ENCODE data around the gene MAPRE2.
"Not testable (repeated sequence)": the region's sequence is repeated elsewhere in the genome, so short reads cannot be mapped to it uniquely, and the experiment has no call there.

The MAPRE2 gene

DNA sequence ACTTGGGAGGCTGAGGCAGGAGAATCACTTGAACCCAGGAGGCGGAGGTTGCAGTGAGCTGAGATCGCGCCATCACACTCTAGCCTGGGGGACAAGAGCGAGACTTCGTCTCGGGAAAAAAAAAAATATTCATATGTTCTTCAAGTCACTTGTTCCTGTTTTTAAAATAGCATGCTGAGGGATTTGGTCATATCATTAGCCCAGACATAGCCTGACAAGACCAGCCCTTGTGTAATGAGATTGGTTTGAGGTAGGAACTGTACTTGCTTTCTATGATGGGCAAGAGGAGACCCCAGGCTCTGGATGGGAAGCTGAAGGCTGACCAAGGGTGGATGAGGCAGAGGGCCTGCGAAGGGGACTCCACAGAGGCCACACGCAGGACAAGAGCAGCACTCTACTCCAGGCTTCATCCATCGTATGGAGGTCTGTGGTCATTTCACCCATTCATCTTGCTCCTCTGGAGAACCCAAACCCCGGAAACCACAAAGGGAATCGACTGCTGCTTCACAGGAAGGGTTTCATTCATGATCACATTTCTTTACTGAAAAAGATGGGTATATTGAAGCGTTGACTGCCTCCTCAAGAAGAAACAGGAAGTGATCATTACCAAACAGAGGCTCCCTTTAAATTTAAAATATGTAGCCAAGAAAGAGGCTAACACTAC is 112.5 kb downstream of the MAPRE2 start:
- no peak for DNase-seq (ENCODE audit: low spot score)

DNA sequence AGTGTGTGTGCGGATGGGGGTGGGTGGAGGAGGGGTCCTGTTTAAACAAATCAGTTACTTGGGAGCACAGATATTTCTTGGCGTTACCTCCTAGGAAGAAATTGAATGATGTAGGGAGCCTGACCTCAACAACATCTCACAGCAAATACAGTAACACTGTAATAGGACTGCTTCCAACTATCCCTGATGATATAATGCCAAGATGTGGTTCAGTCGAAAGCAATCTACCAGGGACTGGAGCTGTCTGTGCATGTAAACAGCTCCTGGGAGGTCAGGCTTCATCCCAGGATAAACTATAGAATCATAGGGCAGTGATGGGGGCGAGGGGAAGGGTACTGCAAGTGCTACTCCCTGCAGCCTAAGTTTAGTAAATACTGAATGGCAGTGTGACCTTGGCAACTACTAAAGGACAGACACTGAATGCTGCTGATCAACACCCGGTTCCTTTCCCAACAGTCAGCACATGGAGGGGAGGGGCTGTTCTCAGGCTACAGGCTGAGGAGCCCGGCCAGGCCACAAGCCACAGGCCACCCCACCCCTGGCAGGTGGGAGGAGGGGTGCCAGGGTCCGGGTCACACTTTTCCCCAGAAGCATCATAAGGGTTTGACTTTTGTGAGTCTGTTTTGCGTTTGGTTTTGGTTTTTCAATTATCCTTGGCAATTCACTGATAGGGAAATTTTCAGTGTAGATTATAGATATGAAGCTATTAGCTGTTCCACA is 114.3 kb downstream of the MAPRE2 start:
- no peak for DNase-seq (ENCODE audit: low spot score)

DNA sequence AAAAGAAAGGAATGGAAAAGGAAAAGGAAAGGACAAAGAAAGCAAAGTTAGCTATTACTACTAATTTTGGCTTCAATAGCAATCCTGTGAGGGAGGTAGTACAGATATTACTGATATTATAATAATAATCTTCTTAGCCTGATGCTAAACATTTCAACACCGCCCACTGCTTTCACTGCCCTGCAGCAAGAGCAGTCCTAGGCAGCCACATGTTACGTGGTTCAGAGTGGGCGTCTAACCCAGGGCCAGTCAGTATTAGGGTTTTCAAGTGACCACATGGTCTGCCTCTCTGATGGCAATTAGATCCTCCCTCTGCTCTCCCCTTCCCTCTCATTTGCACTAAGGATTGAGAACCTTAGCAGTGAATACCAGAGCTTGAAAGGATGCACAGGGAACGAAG is 116.0 kb downstream of the MAPRE2 start:
- no peak for DNase-seq (ENCODE audit: low spot score)

DNA sequence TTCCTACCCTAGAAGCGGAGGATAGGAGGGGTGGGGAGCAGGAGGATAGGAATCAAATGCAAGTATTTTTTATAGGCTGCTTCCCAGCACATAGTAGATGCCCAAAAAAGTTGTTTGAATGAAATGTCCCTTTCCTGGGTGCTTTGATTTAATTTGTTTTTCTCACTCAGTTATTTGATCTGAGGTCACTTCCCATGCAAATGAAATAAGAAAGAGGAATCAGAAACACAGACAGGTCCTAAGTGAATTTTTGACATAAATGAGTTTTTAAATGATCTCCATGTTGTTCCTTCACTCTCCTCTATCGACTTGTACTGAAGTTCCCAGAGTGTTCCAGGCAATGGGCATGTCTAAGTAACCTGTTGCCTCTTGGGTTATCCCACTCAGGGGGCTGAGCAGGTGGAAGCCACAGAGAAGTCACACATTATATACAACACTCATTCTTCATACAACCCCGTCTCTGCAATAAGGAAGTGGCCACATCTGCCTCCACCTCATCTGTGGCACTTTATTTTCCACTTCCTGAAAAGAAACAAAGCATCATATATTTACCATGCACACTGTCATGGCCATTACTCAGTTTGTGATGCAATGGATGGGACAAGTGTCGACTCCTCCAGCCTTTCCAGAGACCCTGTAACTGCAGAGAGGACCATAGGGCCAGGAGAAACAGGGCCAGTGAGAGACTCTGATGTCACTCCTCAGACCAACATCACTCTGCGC is 117.7 kb downstream of the MAPRE2 start:
- no peak for DNase-seq (ENCODE audit: low spot score)

DNA sequence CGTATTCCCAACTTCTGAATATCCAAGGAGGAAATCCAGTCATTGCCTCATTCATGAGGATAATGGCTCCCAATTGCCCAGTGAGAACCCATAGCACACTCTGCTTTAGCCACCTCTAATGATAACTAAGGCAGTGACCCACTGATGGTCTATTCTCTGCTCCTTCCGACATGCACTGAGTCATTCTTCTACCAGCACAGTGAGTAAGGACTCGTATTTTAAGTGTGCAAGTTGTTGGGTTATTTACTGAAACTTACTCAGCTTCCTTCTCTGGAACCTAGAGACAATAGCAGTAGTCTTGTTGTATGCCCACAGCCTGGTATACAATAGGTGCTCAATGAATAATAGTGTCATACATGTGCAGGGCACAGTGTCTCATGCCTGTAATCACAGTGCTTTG is 118.6 kb downstream of the MAPRE2 start:
- DNase-seq (ENCODE audit: low spot score), result no peak

DNA sequence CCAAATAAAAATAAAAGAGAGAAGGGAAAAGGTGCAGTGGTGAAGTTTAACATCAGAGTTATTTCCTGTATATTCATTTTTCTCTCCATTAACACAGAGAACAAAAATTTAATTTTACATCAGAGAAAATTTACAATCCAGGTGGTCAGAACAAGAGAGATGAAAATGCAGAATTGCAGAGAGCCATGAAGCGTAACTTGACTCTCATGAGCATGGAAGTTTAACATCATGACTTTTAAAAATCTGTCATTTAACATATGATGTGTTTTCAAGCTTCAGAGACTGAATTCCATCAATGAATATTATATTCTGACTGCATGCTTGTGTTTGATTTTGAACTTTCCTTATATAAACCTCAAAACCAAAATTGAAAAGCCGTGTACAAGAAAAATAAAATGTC is 120.3 kb downstream of the MAPRE2 start:
- DNase-seq (ENCODE audit: low spot score), result no peak

DNA sequence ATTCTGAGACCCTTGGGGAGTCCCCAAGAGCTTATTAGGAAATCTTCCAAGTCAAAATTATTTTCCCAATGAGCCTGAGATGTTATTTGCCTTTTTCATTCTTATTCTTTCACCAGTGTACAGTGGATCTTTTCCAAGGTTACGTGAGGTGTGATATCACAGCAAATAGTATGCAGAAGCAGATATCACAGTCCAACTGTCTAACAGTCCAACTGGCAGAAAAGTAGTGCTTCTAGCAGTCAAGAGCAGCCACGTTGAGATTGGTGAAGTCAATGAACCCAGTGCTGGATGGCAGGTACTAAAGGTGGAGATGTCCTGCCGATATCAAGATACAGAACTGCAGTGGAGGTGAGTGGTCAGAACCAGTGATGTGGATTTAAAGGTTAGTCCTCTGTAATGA is 120.7 kb downstream of the MAPRE2 start:
- no peak for DNase-seq (ENCODE audit: low spot score)

DNA sequence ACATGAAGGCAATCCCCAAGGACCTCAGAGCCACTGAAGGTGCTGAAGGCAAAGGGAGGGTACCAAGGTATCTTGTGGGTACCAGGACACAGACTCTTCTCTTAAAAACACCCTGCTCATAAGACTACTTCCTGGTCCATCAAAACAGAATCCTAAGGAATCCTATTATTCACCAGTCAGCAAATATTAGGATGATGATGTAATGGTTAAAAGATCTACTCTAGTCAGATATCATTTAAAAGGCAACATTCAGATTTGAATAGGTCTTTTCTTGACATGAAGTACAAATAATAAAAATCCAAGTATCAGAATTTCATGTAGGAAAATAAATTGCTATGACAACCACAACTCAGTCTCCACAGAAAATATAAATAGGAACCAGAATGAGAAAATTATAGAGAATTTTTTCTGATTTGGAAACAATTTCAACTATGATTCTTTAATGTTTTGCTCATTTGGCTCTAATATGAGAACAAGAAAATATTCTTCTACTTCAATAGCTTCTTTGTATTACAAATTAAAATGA is 121.9 kb downstream of the MAPRE2 start:
- DNase-seq (ENCODE audit: low spot score), result peak; percentile 41

DNA sequence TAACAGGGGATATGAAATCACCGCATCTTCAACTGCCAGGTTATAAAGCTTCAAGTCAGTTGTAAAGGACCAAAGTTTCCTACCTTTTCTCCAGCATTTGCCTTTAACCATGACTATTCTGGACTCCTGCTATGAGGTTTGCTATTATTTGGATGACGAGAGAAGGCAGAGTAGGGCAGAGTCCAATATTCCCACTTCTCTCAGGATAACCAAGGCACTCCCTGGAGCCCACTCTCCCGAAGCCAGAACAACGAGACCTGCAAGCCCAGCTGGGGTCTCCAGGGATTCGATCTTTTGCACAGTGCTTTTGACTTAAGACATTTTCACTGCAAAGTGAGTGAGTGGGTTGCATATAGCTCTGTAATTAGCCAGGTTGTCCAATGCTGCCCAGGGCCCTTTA is 122.5 kb downstream of the MAPRE2 start:
- no peak for DNase-seq (ENCODE audit: low spot score)

DNA sequence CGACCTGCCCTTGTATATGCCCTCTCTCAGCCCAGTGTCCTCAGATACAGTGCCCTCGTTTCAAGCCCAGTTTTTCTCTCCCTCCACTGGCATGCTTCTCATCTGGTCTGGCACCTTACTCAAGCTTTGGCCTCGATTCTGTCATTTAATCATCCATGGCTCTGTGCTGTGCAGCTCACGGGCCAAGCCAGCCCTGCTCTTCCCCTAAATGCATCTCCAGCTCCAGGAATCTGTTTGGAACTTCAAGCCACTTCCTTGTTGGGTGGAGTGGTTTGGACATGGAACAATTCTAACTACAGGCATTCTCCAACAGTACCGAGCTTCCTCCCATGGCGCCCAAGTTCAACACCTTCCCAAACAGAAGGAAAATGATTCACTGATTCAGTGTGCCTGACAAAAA is 122.9 kb downstream of the MAPRE2 start:
- DNase-seq (ENCODE audit: low spot score), result no peak

DNA sequence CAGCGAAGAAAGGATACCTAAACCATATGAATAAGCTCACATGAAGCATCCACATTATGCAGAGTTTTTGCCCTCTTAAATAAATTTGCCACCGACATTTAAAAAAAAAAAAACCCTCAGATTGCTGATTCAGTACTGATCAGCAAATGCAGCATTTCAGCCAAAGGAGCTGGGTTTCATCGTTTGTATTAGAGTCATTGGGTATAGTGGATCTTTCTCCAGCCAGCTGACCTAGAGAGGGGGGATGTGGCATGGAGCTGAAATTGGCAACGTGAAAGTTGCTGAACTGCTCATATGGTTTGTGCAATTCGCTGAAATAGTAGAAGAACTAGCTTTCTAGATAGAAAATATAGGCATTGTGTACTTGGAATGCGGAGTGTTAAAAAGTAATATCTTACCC is 126.1 kb downstream of the MAPRE2 start:
- no peak for DNase-seq (ENCODE audit: low spot score)

DNA sequence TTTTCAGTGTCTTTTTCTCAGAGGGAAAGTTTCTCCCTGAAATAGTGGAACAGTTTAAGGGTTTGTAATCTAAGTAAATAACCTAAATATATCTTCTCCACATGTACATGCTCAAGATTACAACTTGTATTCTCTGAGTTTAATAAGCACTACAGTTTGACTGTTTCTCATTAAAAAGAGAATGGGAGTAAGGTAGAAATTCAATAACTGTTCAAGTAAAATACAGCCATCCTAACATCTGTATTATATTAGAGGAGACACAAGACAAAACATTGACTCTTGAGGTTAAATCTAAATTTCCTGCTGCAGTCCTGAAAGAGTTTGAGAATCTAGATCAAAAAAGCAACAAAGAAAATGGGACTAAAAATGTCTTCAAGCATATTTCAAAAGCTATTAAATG is 126.6 kb downstream of the MAPRE2 start:
- DNase-seq (ENCODE audit: low spot score), result no peak

DNA sequence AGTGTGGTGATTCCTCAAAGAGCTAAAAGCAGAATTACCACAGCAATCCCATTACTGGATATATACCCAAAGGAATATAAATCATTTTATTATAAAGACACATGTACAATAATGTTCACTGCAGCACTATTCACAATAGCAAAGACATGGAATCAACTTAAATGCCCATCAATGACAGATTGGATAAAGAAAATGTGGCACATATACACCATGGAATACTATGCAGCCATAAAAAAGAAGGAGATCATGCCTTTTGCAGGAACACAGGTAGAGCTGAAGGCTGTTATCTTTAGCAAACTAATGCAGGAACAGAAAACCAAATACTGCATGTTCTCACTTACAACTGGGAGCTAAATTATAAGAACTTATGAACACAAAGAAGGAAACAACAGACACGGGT is 129.1 kb downstream of the MAPRE2 start:
- not testable (repeated sequence) for DNase-seq (ENCODE audit: low spot score)

DNA sequence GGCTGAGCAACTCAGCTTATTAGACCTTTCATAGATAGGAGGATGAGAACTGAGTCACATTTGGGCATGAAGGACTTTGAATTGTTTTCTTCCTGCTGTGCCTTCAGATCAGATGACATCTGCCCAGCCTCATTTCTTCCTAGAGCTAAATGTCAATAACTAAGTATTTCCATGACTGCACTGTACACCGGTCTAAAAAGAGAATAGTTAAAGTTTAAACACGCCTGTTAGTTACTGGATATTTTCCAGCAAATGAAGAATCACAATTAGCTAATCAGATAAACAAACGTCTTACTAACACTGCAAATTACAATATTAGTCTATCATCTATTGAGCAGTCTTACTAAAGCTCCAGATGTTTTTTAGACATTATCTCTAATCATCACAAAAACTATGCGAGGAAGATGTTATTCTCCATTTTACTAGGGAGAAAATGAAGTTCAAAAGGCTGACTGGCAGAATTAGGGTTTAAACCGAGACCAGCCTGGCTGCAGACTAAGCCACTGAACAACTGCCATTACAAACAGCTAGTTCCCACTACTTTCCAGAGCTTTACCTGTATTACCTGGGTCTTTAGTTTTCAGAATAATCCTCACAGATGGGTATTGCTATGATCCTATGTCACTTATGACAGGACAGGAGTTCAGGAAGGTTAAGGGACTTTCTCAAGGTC is 130.2 kb downstream of the MAPRE2 start:
- DNase-seq (ENCODE audit: low spot score), result peak; percentile 62

DNA sequence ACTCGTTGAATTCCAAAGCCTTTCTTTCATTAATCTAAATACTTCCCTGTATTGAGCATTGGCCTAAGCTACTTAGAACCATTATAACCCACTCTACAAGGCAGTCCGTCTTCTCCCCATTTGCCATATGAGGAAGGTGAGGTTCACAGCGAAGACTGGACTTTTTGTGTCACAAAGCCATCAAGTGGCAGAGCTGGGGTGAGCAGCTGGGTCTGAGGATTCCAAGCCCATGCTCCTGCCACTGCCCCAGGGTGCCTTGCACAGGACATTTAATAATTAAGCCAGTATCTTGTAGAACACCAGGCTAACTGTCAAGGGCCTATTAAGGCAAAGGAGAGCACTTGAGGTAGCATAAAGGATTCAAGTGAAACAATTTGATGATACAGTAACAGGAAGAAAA is 130.8 kb downstream of the MAPRE2 start:
- peak; percentile 5 for DNase-seq (ENCODE audit: low spot score)

DNA sequence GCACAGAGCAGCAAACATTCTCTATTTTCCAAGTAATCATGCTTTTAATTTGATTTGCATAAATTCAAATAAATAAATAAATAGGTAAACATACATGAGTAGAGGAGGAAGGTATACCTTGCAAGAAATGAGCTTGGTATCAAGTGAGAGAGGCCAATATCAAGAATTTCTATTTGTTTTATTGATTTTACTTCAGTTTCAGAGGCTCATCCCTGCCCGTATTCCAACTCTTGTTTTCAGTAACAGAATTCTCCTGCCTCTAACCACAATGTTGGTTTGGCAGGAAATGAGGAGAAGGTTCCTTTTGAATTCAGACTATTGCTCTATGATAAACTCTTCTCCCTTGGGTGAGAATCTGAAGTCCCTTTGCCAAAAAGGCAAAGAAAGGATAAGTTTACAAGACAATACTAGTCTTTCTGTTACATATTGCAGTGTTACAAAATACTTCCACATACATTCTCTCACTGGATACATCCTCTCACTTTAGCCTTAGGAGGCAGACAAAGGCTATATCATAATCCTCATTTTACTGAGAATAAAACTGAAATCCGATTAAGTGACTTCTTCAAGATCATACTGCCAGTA is 131.3 kb downstream of the MAPRE2 start:
- no peak for DNase-seq (ENCODE audit: low spot score)

DNA sequence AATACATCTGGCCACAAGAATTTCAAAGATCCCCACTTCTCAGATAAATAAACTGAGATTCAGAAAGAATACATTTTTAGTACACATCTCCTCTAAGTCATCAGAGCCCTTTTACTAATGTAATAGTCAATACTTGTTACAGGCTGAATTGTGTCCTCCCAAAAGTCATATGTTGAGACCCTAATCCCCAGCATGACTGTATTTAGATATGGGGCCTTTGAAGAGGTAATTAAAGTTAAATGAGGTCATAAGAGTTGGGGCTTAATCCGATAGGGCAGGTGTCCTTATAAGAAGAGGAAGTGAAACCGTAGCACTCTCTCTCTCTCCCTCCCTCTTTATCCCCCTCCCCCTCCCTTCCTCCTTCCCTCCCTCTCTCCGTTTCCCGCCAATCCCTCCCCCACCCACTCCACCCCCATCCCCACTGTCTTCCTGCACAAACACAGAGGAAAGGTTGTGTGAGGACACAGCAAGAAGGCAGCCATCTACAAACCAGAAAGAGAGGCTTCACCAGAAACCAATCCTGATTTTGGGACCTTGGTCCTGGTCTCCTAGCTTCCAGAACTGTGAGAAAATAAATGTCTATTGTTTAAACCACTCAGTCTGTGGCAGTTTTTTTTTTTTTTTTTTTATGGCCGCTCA is 133.0 kb downstream of the MAPRE2 start:
- no peak for DNase-seq (ENCODE audit: low spot score)

DNA sequence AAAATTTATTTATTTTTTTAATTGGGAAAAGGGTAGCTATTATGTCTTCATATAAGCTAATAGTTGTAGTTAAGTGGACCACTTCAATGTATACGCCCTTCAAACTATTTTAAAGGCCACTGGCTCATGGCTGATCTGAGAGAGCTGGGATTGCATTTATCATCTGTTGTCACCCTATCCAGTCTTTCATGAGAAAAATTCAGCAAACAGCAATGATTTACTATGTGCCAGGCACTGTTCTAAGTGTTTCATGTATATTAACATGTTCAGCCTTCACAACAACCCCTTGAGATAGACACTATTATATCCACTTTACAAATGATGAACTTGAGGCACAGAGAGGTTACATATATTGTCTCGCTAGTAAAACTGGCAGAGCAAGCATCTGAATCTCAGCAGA is 133.5 kb downstream of the MAPRE2 start:
- DNase-seq (ENCODE audit: low spot score), result no peak

DNA sequence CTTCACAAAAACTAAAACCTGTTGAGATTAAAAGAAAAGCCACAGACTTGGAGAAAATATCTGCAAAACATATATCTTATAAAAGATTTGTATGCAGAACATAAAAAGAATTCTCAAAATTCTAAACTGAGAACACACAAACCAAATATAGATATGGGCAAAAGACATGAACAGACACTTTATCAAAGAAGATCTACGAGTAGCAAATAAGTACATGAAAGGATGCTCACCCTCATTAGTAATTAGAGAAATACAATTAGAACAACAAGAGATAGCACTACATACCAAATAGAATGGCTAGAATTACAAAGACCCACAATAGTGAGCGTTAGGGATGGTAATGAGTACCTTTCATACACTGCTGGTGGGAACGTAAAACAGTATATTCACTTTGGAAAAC is 135.7 kb downstream of the MAPRE2 start:
- DNase-seq (ENCODE audit: low spot score), result no peak

DNA sequence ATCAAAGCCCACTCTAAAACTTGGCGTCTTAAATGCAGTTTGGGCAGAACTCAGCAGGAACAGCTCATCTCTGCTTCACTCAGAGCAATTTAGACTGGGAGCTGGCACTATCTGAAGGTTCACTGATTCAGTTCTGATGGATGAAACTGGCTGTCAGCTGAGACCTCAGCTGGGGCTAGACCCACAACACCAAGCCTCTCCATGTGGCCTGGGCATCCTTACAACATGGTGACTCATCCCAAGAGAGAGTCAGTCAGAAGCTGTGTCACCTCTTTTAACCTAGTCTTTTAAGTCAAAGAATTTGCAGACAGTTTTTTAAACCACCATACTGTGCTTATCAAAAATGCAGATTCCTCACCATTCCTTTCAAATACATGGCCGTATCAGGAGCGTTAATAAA is 137.0 kb downstream of the MAPRE2 start:
- peak; percentile 80 for DNase-seq (ENCODE audit: low spot score)

DNA sequence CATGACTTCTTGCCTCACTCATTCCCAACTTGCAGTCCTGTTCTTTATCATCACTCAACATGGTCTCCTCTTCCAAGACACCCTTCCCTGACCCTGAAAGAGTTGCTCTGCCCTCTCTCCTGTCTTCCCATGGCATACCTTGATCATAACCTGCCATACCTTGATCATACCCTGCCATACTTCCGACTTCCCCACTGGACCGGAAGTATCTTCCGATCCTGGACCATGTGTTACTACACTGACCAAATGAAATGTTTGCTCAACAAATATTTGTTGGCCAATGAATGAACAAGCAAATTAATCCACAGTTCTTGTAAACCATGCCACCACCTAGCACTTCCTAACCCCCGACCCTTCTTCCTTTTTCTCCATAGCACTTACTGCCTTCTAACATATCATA is 138.7 kb downstream of the MAPRE2 start:
- DNase-seq (ENCODE audit: low spot score), result no peak

DNA sequence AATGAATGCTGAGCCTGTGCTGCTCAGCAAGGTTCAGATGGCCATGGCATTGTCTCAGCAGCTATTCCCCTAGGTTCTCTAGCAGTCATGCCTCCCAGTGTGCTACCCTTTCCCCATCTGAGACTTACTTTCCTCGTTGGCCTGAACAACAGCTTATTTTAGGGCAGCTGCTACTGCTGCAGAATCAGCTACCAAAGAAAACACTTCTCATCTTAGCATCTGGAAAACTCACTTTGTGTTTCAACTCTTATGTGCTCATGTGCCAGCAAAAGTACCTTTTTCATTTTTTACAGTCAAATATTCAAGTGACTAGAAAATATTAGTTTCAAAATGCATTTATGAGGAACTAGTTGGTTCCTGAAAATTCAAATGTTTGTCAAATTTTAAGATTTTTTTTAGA is 139.2 kb downstream of the MAPRE2 start:
- DNase-seq (ENCODE audit: low spot score), result no peak

All from kidney tubule cell (primary cell).